Duodenal mucosa (tissue), 2 donors: Measurements from ENCODE around the gene IGFBP5.
A peak's percentile ranks its signal among the peaks of the same experiment; 100 is the strongest.

Source experiments
- H3K27ac ChIP-seq: one replicate; pipeline ENCODE4 v1.7.0; 2013; ENCODE audit warnings: low read depth, low read length
- H3K27me3 ChIP-seq, 2 donors: one replicate each; pipeline ENCODE4 v1.7.0; 2013; ENCODE audit warnings: low read length in 2 of 2, control low read depth in 1 of 2; ENCODE audit not compliant: insufficient read depth in 2 of 2, control insufficient read depth in 1 of 2
- H3K36me3 ChIP-seq, 2 donors: one replicate each; pipeline ENCODE4 v1.7.0; 2013; ENCODE audit warnings: low read length in 2 of 2, control low read depth in 1 of 2; ENCODE audit not compliant: insufficient read depth in 2 of 2, control insufficient read depth in 1 of 2
- H3K4me1 ChIP-seq, 2 donors: one replicate each; pipeline ENCODE4 v1.7.0; 2013; ENCODE audit warnings: low read length in 2 of 2, control low read depth in 1 of 2; ENCODE audit not compliant: insufficient read depth in 2 of 2, control insufficient read depth in 1 of 2
- H3K4me3 ChIP-seq, 2 donors: one replicate each; pipeline ENCODE4 v1.7.0; 2013; ENCODE audit warnings: low read length in 2 of 2, low read depth in 1 of 2
- H3K9ac ChIP-seq, 2 donors: one replicate each; pipeline ENCODE4 v1.7.0; 2013; ENCODE audit warnings: low read length in 2 of 2, low read depth in 1 of 2
- H3K9me3 ChIP-seq, 2 donors: one replicate each; pipeline ENCODE4 v1.7.0; 2013; ENCODE audit warnings: low read length in 2 of 2, control low read depth in 1 of 2; ENCODE audit not compliant: control insufficient read depth in 1 of 2

Gene IGFBP5

DNA sequence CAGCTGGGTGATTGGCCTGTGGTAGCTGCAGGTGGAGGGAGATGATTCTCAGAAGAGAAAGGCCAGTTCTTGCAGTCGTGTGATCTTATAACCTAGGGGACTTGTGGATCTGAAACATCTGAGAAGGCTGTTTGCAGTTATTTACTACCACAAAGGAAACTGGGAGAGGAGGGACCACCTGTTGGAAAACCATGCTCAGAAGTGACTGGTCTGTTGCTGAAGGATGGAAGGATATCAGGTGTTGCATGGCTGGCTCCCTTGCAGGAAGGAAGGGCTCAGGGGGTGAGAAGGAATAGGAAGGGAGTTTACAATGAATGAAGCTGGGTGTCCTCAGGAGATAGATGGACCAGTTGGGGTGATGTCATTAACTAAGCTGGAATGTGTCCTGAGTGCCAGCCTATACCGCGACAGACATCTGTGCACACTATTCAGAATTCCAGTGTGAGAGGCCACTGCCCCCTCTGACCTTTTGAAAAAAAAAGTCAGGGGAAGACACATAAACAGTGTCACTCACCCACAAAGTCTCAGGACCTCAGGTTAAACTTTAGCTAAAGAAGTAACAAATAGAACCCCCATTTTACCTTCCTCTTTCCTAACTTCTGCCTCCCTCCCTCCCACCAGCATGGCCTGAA is 44.6 kb downstream of the IGFBP5 start:
- Histone ChIP-seq H3K9ac (no peak overlapping the region), H3K27ac (no peak overlapping the region), H3K4me3 (no peak overlapping the region), H3K9me3 (no peaks in the 10 kb centered on the region), H3K4me1 (peaks cover 10 to 21% of the 10 kb centered on the region in 2 donors), H3K36me3 (no peaks in the 10 kb centered on the region), H3K27me3 (no peaks in the 10 kb centered on the region)

DNA sequence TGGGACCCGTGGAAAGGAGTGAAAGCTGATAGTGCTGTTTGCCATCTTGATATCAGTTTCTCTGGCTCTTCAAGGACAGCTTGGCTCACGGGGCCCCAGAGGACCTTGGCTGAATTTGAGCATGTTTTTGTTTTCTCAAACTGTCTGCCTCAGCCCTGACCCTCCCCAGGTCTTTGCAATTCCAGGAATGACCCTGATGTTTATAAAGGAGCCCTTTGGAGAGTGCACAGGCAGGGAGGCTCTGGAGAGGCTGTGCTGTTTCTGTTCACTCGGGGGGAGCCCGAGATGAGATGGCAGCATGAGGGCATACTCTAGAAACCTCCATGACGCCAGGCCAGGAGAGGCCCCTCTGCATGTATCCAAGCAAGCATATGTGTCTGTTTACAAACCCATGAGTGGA is 45.8 kb downstream of the IGFBP5 start:
- Histone ChIP-seq H3K27ac (no peak overlapping the region), H3K9me3 (no peaks in the 10 kb centered on the region), H3K27me3 (no peaks in the 10 kb centered on the region), H3K4me1 (peaks cover 21 to 31% of the 10 kb centered on the region in 2 donors), H3K36me3 (no peaks in the 10 kb centered on the region), H3K9ac (no peak overlapping the region), H3K4me3 (no peak overlapping the region)

DNA sequence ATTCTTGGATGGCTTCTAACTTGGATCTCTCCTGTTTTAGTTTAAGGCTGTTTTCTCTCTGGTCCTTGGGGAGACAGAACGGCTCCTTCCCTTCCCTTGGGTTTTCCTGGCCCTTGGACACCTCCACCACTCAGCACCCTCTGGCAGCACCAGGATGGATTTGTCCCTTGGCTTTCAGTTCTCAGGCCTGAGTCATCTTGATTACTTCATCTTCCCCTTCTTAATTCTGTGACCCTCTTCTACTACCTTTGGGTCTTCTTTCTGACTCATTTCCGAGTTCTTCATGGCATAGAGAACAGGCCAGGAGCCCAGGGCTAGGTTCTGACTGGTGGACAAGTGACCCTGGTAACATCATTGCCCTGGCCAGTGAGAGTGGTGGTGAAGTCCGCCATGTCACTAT is 47.2 kb downstream of the IGFBP5 start:
- H3K4me3 ChIP-seq: no peak overlapping the region
- no peaks in the 10 kb centered on the region for H3K36me3 ChIP-seq
- H3K27ac ChIP-seq: no peak overlapping the region
- H3K27me3 ChIP-seq: no peaks in the 10 kb centered on the region
- H3K9ac ChIP-seq: no peak overlapping the region
- no peaks in the 10 kb centered on the region for H3K9me3 ChIP-seq
- H3K4me1 ChIP-seq: peaks cover 24 to 29% of the 10 kb centered on the region in 2 donors

DNA sequence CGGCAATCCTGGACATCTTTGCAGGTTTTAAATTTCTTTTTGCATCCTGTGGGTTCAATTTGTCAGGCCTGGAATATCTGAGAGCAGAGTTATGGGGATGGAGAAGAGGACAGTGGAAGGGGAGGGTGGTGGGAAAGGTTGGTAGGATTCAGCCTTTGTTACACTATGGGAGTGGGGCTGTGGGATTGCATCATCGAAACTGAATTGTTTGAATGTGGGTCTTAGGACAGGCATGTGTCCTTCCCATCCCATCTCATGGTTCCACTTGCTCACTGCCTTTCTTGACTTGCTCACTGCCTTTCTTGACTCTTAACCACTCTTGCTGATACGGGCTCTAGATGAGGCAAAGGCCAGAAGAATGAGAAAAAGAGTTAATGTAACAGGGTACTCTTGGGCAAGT is 49.2 kb downstream of the IGFBP5 start:
- H3K9me3 ChIP-seq: no peaks in the 10 kb centered on the region

DNA sequence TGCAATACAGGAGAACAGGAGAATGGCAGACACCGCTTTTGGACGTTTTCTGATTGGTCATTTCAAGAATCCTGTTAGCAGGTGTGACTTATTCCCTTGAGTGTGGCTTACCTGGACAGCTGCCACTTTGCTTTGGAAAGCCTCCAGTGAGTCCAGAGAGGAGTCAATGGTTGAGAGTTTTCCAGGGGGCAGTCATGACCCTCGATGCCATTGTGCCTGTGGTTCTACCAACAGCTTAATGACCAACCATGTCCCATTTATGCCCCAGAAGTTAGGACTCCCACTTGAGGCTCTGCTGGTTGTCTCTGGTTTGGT is 49.8 kb downstream of the IGFBP5 start:
- Histone ChIP-seq H3K9ac (no peak overlapping the region), H3K36me3 (peaks cover 0 to 2% of the 10 kb centered on the region in 2 donors), H3K4me3 (no peak overlapping the region), H3K9me3 (no peaks in the 10 kb centered on the region), H3K27me3 (no peaks in the 10 kb centered on the region), H3K27ac (no peak overlapping the region), H3K4me1 (peaks cover 23 to 24% of the 10 kb centered on the region in 2 donors)

More for the DNA sequence above, 49.2 kb downstream of the IGFBP5 start:
- Histone ChIP-seq H3K4me3 (no peak overlapping the region), H3K27me3 (no peaks in the 10 kb centered on the region), H3K9ac (no peak overlapping the region), H3K4me1 (peaks cover 24 to 27% of the 10 kb centered on the region in 2 donors), H3K36me3 (no peaks in the 10 kb centered on the region), H3K27ac (no peak overlapping the region)

DNA sequence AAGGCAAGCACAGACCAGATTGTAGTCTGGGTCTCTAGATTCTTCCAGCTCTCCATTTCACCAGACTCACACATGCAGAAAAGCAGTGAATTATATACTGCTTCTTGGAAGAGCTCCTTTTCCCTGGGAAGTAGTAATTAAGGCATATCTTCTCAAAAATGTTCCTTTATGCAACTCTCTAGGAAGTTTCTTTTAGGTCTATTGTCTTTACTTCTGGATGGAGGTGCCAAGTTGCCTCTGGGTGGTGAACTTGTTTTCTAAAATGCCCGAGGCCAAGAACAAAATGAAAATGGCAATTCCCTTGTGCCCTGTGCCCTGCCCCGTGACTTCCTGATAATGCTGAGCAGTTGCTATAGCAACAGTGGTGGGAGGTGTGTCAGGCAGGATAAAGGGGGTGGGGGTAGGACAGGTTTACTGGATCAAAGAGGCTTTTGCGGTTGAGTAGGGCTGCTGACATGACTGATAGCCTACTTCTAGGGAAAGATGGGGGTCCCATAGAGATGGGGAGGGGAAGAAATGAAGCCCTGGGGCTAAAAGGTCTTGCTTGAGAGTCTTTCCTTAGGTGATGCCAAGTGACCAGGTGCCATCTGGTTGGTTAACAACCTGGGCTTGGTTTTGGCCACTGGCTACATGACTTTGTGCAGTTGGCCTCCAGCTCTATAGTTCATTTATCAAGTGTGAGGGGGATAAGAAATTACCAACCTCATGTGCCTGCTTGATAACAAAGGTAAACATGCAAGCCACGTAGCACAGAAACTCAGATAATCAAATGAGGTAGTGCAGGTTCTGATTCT is 50.3 kb downstream of the IGFBP5 start:
- Histone ChIP-seq H3K4me3 (peak overlapping the region in 1 of 2 donors; percentile 1), H3K27ac (peak overlapping the region; percentile 43), H3K36me3 (peaks cover 0 to 7% of the 10 kb centered on the region in 2 donors), H3K4me1 (peaks cover 23 to 24% of the 10 kb centered on the region in 2 donors), H3K9me3 (no peaks in the 10 kb centered on the region), H3K9ac (peak overlapping the region in 1 of 2 donors; percentile 17), H3K27me3 (no peaks in the 10 kb centered on the region)

DNA sequence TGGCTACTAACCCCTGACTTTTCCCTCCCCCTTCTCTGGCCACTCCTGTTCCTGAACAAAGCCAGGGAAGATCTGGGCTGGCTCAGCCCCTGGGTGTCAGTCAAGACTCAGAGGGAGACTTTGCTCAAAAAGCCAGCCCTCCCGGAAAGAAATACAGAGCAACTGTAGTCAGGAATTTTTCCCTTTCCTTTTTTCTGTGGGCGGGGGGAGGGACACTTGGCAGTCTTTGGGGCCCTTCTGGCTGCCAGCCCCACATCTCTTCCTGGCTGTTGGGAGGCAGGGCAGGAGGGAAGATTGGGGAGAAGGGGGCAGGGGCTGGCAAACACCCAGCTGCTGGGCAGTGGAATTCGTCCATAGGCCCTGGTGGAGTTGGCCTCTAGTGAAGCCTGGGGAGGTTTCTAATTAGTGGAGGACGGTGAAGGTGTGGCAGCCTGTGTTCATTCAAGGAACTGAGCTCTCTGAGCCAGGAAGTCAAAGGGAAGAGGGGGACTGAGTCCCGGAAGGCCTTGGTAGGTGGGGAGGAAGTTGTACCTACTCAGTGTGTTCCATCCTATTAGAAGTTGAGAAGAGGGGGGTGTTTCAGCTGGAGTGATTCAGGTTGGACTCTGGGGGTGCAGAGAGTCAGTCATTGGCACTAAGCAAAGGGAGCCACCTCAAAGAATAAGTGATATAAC is 51.2 kb downstream of the IGFBP5 start:
- Histone ChIP-seq H3K9me3 (no peaks in the 10 kb centered on the region), H3K27me3 (no peaks in the 10 kb centered on the region), H3K9ac (peak overlapping the region in 1 of 2 donors; percentile 17), H3K4me1 (peaks cover 23 to 24% of the 10 kb centered on the region in 2 donors), H3K27ac (peak overlapping the region; percentile 43), H3K4me3 (no peak overlapping the region), H3K36me3 (peaks cover 0 to 7% of the 10 kb centered on the region in 2 donors)

DNA sequence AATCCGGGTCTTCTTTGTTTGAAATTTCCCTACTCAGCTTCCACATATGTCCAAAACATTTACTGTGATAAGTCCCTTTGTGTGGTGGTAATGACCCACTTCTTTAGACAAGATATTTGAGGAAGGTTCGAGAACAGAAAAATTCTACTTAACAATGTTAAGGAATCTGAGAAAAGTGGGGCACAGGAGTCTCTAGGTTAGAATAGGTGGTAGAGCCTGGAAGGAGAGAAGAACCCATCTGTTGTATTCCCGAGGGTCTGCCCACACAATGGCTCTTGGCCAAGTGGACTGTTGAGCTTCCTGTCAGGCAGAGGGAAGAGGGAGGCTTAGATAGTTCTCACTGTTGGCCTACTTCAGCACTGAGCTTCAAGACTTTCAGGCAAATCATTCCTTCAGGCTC is 57.9 kb downstream of the IGFBP5 start:
- Histone ChIP-seq H3K4me3 (peak overlapping the region; percentile 8 to 43), H3K27ac (peak overlapping the region; percentile 41), H3K27me3 (peaks cover 8 to 15% of the 10 kb centered on the region in 2 donors), H3K36me3 (peaks cover 0 to 7% of the 10 kb centered on the region in 2 donors), H3K9me3 (no peaks in the 10 kb centered on the region), H3K9ac (peak overlapping the region; percentile 21 to 40), H3K4me1 (peaks cover 22 to 26% of the 10 kb centered on the region in 2 donors)

DNA sequence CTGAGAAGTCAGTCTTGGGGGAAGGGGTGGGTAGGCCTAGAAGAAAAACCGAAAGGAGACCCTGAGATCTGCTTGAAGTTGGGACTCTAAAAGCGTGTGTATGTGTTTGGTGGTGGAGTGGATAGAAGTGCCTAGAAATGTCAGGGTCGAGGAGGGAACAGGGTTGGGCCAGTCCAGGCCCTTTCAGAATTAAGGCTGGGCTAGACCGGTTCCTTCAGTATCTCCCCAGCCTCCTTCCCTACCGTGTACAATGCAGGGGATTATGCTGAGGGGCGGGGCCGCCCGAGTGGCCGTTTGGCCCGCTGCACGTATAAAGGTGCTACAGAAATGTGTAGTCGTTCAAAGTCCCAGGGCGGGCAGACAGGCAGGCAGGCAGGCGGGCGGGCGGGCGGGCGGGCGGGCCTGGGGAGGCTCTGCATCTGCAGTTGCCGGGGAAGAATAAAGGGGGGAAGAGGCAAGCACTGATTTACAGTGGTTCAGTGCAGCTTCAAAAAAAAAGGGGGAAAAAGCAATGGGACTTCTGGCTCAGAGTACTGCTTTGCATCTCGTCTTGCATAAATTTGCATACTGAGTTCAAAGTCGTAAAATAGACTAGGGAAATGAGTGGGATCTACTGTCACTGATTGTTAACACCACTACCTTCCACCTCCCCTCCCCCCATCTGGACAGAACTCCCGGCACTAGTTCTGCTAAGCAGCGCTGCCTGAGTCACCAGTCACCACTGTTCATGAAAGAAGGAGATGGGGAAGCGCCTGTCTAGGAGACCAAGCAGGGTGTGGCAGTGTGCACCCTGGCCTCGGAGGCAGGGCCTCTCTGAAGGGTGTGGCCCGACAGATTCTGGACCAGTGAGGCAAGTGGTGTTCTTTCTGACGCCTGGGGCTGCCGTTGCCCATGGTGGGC is 58.5 kb downstream of the IGFBP5 start:
- H3K4me3 ChIP-seq: peak overlapping the region; percentile 48 to 79
- H3K27ac ChIP-seq: peak overlapping the region; percentile 80
- H3K36me3 ChIP-seq: peaks cover 0 to 7% of the 10 kb centered on the region in 2 donors
- peaks cover 8 to 15% of the 10 kb centered on the region in 2 donors for H3K27me3 ChIP-seq
- H3K9ac ChIP-seq: peak overlapping the region; percentile 38 to 55
- no peaks in the 10 kb centered on the region for H3K9me3 ChIP-seq
- H3K4me1 ChIP-seq: peaks cover 22 to 26% of the 10 kb centered on the region in 2 donors
